WERI-Rb-1 (cell line): ENCODE data around the gene NFATC3.

Source experiments
- DNase-seq: peaks from one replicate; pipeline ENCODE4 v3.0.0-alpha.2; 2020
- H3K27ac ChIP-seq: fragments of 250-450 bp; sonication (Bioruptor Pico); 2 replicates; pipeline ENCODE4 v1.5.1; 2020; ENCODE audit warnings: mild to moderate bottlenecking, moderate library complexity
- H3K27me3 ChIP-seq: fragments of 250-450 bp; sonication (Bioruptor Pico); 2 replicates; pipeline ENCODE4 v1.5.1; 2021; ENCODE audit warnings: mild to moderate bottlenecking, low read depth, moderate library complexity; ENCODE audit not compliant: insufficient read depth, severe bottlenecking
- H3K36me3 ChIP-seq: fragments of 250-450 bp; sonication (Bioruptor Pico); 2 replicates; pipeline ENCODE4 v1.5.1; 2020; ENCODE audit warnings: mild to moderate bottlenecking, moderate library complexity
- H3K4me3 ChIP-seq: 2 replicates; pipeline ENCODE4 v1.5.1; 2011; ENCODE audit warnings: low read depth, mild to moderate bottlenecking, control low read depth, low read length
- H3K9me3 ChIP-seq: fragments of 250-450 bp; sonication (Bioruptor Pico); 2 replicates; pipeline ENCODE4 v1.5.1; 2021; ENCODE audit warnings: mild to moderate bottlenecking, moderate library complexity; ENCODE audit not compliant: severe bottlenecking
- CTCF ChIP-seq: IDR thresholded peaks from 2 replicates; pipeline ENCODE4 v1.5.1; 2011; ENCODE audit warnings: low read depth, mild to moderate bottlenecking, control low read depth, inconsistent platforms, low read length

Gene NFATC3

DNA sequence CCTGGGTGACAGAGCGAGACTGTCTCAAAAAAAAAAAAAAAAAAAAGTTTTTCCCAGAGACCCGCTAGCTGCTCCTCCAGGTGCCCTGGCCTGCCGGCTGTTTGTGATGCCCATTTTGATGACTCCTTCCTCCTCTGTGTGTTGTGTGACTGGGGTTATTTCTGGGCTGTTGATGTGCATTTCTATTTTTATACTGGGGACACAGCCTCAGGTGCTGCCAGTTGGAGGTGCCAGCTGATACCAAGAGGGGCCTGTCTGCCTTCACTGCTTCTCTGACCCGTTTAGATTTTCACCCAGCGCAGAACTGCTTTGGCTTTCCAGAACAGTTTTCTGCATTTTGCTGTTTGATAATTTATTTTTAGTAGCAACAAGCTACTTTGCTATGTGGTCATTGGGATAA, 166.7 kb downstream of the NFATC3 start:
- no peaks in the 10 kb centered on the region for H3K9me3 ChIP-seq
- no peak for TF ChIP-seq CTCF
- H3K27ac ChIP-seq: no peak overlapping the region
- H3K36me3 ChIP-seq: peaks cover 5% of the 10 kb centered on the region
- H3K4me3 ChIP-seq: no peak overlapping the region
- no peak for DNase-seq
- no peaks in the 10 kb centered on the region for H3K27me3 ChIP-seq

DNA sequence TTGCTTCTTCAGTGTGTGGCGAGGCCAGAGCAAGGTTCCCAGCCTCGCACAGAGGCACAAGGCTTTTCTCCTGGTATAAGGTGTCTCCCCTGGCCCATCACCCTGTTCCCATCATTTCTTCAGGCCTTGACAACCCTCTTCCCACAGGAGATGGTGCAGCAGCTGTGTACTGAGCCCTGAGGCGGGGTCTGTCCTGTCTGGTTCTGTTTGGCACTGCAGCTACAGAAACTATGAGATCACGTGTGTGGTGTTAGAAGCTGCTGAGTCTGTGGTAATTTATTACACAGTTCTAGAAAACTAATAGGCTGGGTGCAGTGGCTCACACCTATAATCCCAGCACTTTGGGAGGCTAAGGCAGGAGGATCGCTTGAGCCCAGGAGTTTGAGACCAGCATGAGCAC, 167.2 kb downstream of the NFATC3 start:
- H3K27me3 ChIP-seq: no peaks in the 10 kb centered on the region
- no peak overlapping the region for H3K4me3 ChIP-seq
- no peak overlapping the region for H3K27ac ChIP-seq
- no peak for DNase-seq
- no peaks in the 10 kb centered on the region for H3K9me3 ChIP-seq
- H3K36me3 ChIP-seq: peaks cover 5% of the 10 kb centered on the region
- TF ChIP-seq CTCF: no peak

- H3K27ac ChIP-seq: no peak overlapping the region
- no peaks in the 10 kb centered on the region for H3K9me3 ChIP-seq
- no peak for DNase-seq
- no peaks in the 10 kb centered on the region for H3K27me3 ChIP-seq
- peaks cover 5% of the 10 kb centered on the region for H3K36me3 ChIP-seq
- TF ChIP-seq CTCF: no peak
- no peak overlapping the region for H3K4me3 ChIP-seq
Measured at GRCh38 chr16:68253721-68254120, 168.6 kb downstream of the NFATC3 start.

- peaks cover 2% of the 10 kb centered on the region for H3K36me3 ChIP-seq
- no peaks in the 10 kb centered on the region for H3K9me3 ChIP-seq
- no peak for TF ChIP-seq CTCF
- no peak overlapping the region for H3K4me3 ChIP-seq
- no peak overlapping the region for H3K27ac ChIP-seq
- no peaks in the 10 kb centered on the region for H3K27me3 ChIP-seq
- no peak for DNase-seq
Measured at GRCh38 chr16:68255712-68256111, 170.5 kb downstream of the NFATC3 start.

DNA sequence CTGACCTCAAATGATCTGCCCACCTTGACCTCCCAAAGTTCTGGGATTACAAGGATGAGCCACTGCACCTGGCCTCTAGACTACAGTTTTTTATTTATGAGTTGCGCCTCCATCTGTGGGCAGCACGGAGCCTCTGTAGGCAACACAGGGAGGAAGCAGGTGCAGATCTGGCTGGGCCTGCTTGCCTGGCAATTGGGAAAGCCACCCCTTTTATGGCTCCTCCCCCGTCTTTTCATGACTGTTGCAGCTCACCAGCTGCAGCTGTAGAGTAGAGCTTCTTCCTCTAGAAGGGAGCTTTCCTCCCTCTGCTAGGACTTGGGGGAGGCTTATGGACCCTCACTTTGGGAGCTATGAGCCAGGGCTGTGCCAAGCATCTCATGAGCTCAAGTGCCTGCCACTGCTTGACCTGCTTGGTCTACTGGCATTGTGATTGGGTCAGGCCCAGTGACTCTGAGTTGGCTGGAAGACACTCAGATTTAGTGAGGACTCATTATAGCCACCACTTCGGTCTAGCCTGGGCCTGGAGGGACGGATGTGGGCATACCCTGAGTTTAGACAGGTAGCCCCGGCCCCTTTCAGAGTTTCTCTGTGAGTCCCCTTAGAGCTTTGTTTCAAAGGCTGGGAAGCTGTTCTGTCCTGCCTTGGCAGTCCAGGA, 172.2 kb downstream of the NFATC3 start:
- no peak for DNase-seq
- H3K9me3 ChIP-seq: no peaks in the 10 kb centered on the region
- no peaks in the 10 kb centered on the region for H3K27me3 ChIP-seq
- H3K27ac ChIP-seq: no peak overlapping the region
- H3K36me3 ChIP-seq: no peaks in the 10 kb centered on the region; the same call in none of the 2 replicates
- no peak overlapping the region for H3K4me3 ChIP-seq
- TF ChIP-seq CTCF: no peak
